Activated T-cell treated with anti-CD3 and anti-CD28 coated beads, Interleukin-2, amount 50 U/mL, for 4 hours (primary cell): ENCODE results near the gene UBALD1. TPM values are rescaled to one million over a fixed set of nuclear protein-coding genes. Genes with fewer than 3 reads are reported as not detected.

ENCODE experiments used
- ATAC-seq, 2 donors: fragments of 200-7000 bp; cut with Tn5 transposase; one replicate each; pipeline ENCODE4 v1.10.0; 2021
- DNase-seq: peaks from one replicate; pipeline ENCODE4 v3.0.0-alpha.2; 2020
- H3K27me3 Mint-ChIP-seq: one replicate; pipeline ENCODE4 v1.8.0; 2021; ENCODE audit warnings: low read depth, mixed read lengths
- H3K36me3 Mint-ChIP-seq: one replicate; pipeline ENCODE4 v1.8.0; 2022; ENCODE audit warnings: mixed read lengths; ENCODE audit not compliant: insufficient read depth
- H3K4me1 Mint-ChIP-seq: one replicate; pipeline ENCODE4 v1.8.0; 2021; ENCODE audit warnings: low read depth, mixed read lengths
- H3K4me3 Mint-ChIP-seq: one replicate; pipeline ENCODE4 v1.8.0; 2021; ENCODE audit warnings: mild to moderate bottlenecking, moderate library complexity, mixed read lengths
- H3K9me3 Mint-ChIP-seq: one replicate; pipeline ENCODE4 v1.8.0; 2021; ENCODE audit warnings: mixed read lengths
- total RNA-seq, 3 donors: library from RNA; stranded (reverse); gene quantifications; one replicate each; pipeline ENCODE4 v1.2.1, GENCODE V29; 2021

UBALD1 gene
- total RNA-seq, 3 donors from 2014 or later, result 22.5 to 27.2 (median 23.7) TPM

- H3K9me3 Mint-ChIP-seq, result peaks cover 4% of the 10 kb centered on the region
- no peak for ATAC-seq
Measured at GRCh38 chr16:4633910-4634635, 19.4 kb upstream of the UBALD1 start.

GRCh38 chr16:4631444-4631843 lies 16.8 kb upstream of the UBALD1 start:
- Mint-ChIP-seq H3K27me3 (no peaks in the 10 kb centered on the region), H3K4me1 (peaks cover 18% of the 10 kb centered on the region), H3K36me3 (peaks cover 8% of the 10 kb centered on the region), H3K9me3 (peaks cover 4% of the 10 kb centered on the region), H3K4me3 (no peak overlapping the region)
- no peak for DNase-seq
- no peak for ATAC-seq

More at GRCh38 chr16:4633910-4634635, 19.4 kb upstream of the UBALD1 start:
- Mint-ChIP-seq H3K4me3 (no peak overlapping the region), H3K36me3 (peaks cover 8% of the 10 kb centered on the region), H3K4me1 (peaks cover 11% of the 10 kb centered on the region), H3K27me3 (no peaks in the 10 kb centered on the region)
- no peak for DNase-seq

- H3K4me1 Mint-ChIP-seq, result peaks cover 35% of the 10 kb centered on the region
- peaks cover 5% of the 10 kb centered on the region for H3K36me3 Mint-ChIP-seq
- no peak overlapping the region for H3K4me3 Mint-ChIP-seq
- ATAC-seq, result no peak
- peaks cover 4% of the 10 kb centered on the region for H3K9me3 Mint-ChIP-seq
- no peaks in the 10 kb centered on the region for H3K27me3 Mint-ChIP-seq
- DNase-seq, result no peak
Measured at GRCh38 chr16:4628283-4628682, 13.6 kb upstream of the UBALD1 start.

- H3K4me1 Mint-ChIP-seq, result peaks cover 35% of the 10 kb centered on the region
- peaks cover 4% of the 10 kb centered on the region for H3K9me3 Mint-ChIP-seq
Measured at GRCh38 chr16:4626396-4626795, 11.7 kb upstream of the UBALD1 start.

GRCh38 chr16:4625560-4626159 lies 11.0 kb upstream of the UBALD1 start:
- H3K4me3 Mint-ChIP-seq, result peak overlapping the region; percentile 98
- H3K9me3 Mint-ChIP-seq, result no peaks in the 10 kb centered on the region
- DNase-seq, result no peak
- H3K4me1 Mint-ChIP-seq, result peaks cover 31% of the 10 kb centered on the region
- H3K36me3 Mint-ChIP-seq, result no peaks in the 10 kb centered on the region
- H3K27me3 Mint-ChIP-seq, result no peaks in the 10 kb centered on the region
- ATAC-seq, result no peak

More at GRCh38 chr16:4626396-4626795, 11.7 kb upstream of the UBALD1 start:
- ATAC-seq, result no peak
- DNase-seq, result no peak
- H3K36me3 Mint-ChIP-seq, result peaks cover 5% of the 10 kb centered on the region
- no peaks in the 10 kb centered on the region for H3K27me3 Mint-ChIP-seq
- H3K4me3 Mint-ChIP-seq, result peak overlapping the region; percentile 98

- peak; percentile 60 for DNase-seq
- ATAC-seq, result peak; percentile 55 to 61
- H3K36me3 Mint-ChIP-seq, result no peaks in the 10 kb centered on the region
- H3K9me3 Mint-ChIP-seq, result no peaks in the 10 kb centered on the region
- H3K4me3 Mint-ChIP-seq, result peak overlapping the region; percentile 98
- H3K27me3 Mint-ChIP-seq, result no peaks in the 10 kb centered on the region
- H3K4me1 Mint-ChIP-seq, result peaks cover 31% of the 10 kb centered on the region
Measured at GRCh38 chr16:4624827-4625559, 10.3 kb upstream of the UBALD1 start.

- DNase-seq, result peak; percentile 87
- Mint-ChIP-seq H3K36me3 (no peaks in the 10 kb centered on the region), H3K9me3 (no peaks in the 10 kb centered on the region), H3K4me1 (peaks cover 30% of the 10 kb centered on the region), H3K27me3 (no peaks in the 10 kb centered on the region), H3K4me3 (peak within 1 kb of the TSS; percentile 98)
- ATAC-seq, result peak; percentile 94
Measured at GRCh38 chr16:4624015-4624826, 9.5 kb upstream of the UBALD1 start, which contains the start of gene MGRN1. Gene MGRN1, plus strand, starts transcription at chr16:4624826. Its CDS starts 135 bp downstream, at chr16:4624961.

GRCh38 chr16:4623593-4623992 lies 8.9 kb upstream of the UBALD1 start:
- no peaks in the 10 kb centered on the region for H3K36me3 Mint-ChIP-seq
- no peak for ATAC-seq
- H3K4me1 Mint-ChIP-seq, result peaks cover 29% of the 10 kb centered on the region
- no peak for DNase-seq
- H3K9me3 Mint-ChIP-seq, result no peaks in the 10 kb centered on the region
- no peaks in the 10 kb centered on the region for H3K27me3 Mint-ChIP-seq
- peak overlapping the region; percentile 98 for H3K4me3 Mint-ChIP-seq

- H3K27me3 Mint-ChIP-seq, result no peaks in the 10 kb centered on the region
- ATAC-seq (no peak), DNase-seq (no peak)
- no peaks in the 10 kb centered on the region for H3K9me3 Mint-ChIP-seq
- no peaks in the 10 kb centered on the region for H3K36me3 Mint-ChIP-seq
- H3K4me3 Mint-ChIP-seq, result no peak overlapping the region
- peaks cover 17% of the 10 kb centered on the region for H3K4me1 Mint-ChIP-seq
Measured at GRCh38 chr16:4618645-4619418, 4.1 kb upstream of the UBALD1 start.

GRCh38 chr16:4617880-4618279 lies 3.2 kb upstream of the UBALD1 start:
- Mint-ChIP-seq H3K36me3 (no peaks in the 10 kb centered on the region), H3K9me3 (no peaks in the 10 kb centered on the region), H3K4me1 (peaks cover 21% of the 10 kb centered on the region), H3K4me3 (peak overlapping the region; percentile 26), H3K27me3 (no peaks in the 10 kb centered on the region)
- DNase-seq (no peak), ATAC-seq (no peak)

GRCh38 chr16:4616047-4616811 lies 1.5 kb upstream of the UBALD1 start:
- ATAC-seq (peak; percentile 86 to 87), DNase-seq (peak; percentile 98)
- H3K36me3 Mint-ChIP-seq, result no peaks in the 10 kb centered on the region
- peaks cover 27% of the 10 kb centered on the region for H3K4me1 Mint-ChIP-seq
- H3K4me3 Mint-ChIP-seq, result peak overlapping the region; percentile 91
- H3K27me3 Mint-ChIP-seq, result no peaks in the 10 kb centered on the region
- no peaks in the 10 kb centered on the region for H3K9me3 Mint-ChIP-seq

GRCh38 chr16:4615384-4616046 lies 827 bp upstream of the UBALD1 start:
- Mint-ChIP-seq H3K4me1 (peaks cover 27% of the 10 kb centered on the region), H3K4me3 (peak overlapping the region; percentile 91), H3K36me3 (no peaks in the 10 kb centered on the region), H3K27me3 (no peaks in the 10 kb centered on the region), H3K9me3 (no peaks in the 10 kb centered on the region)
- ATAC-seq, result no peak
- no peak for DNase-seq
